Trophoblast cell (in vitro differentiated cells and primary cell): Measurements from ENCODE around the gene TRPM8.

Source experiments
- DNase-seq, 2 donors: peaks; one replicate each; pipeline ENCODE4 v3.0.0-alpha.2; 2016
- H2AFZ ChIP-seq: 2 replicates; pipeline ENCODE4 v1.6.1; 2013; ENCODE audit warnings: low read length, moderate library complexity, mild to moderate bottlenecking; ENCODE audit not compliant: insufficient read depth, poor library complexity
- H2AK5ac ChIP-seq: 2 replicates; pipeline ENCODE4 v1.6.1; 2013; ENCODE audit warnings: mild to moderate bottlenecking, low read length
- H2BK120ac ChIP-seq: 2 replicates; pipeline ENCODE4 v1.6.1; 2013; ENCODE audit warnings: low read length, mild to moderate bottlenecking, moderate library complexity; ENCODE audit not compliant: insufficient read depth, poor library complexity
- H2BK12ac ChIP-seq: 2 replicates; pipeline ENCODE4 v1.6.1; 2013; ENCODE audit warnings: mild to moderate bottlenecking, low read length, moderate library complexity
- H2BK5ac ChIP-seq: 2 replicates; pipeline ENCODE4 v1.6.1; 2013; ENCODE audit warnings: low read length, low read depth, moderate library complexity, mild to moderate bottlenecking; ENCODE audit not compliant: poor library complexity
- H3K14ac ChIP-seq: 2 replicates; pipeline ENCODE4 v1.6.1; 2013; ENCODE audit warnings: mild to moderate bottlenecking, low read length
- H3K18ac ChIP-seq: 2 replicates; pipeline ENCODE4 v1.6.1; 2013; ENCODE audit warnings: mild to moderate bottlenecking, low read length
- H3K23ac ChIP-seq: 2 replicates; pipeline ENCODE4 v1.6.1; 2013; ENCODE audit warnings: low read length
- H3K27ac ChIP-seq: 2 replicates; pipeline ENCODE4 v1.5.1; 2013; ENCODE audit warnings: low read depth, mild to moderate bottlenecking, inconsistent platforms, low read length, moderate library complexity
- H3K27me3 ChIP-seq: 2 replicates; pipeline ENCODE4 v1.6.1; 2013; ENCODE audit warnings: inconsistent platforms, mild to moderate bottlenecking, low read length, moderate library complexity; ENCODE audit not compliant: insufficient read depth
- H3K36me3 ChIP-seq, 2 experiments: 1 replicate in 1 of 2; 2 replicates in 1 of 2; pipeline ENCODE4 v1.6.1; 2013; ENCODE audit warnings: low read length in 2 of 2, mild to moderate bottlenecking in 2 of 2, moderate library complexity in 1 of 2; ENCODE audit not compliant: insufficient read depth in 2 of 2, control insufficient read depth in 1 of 2
- H3K4ac ChIP-seq: 2 replicates; pipeline ENCODE4 v1.6.1; 2013; ENCODE audit warnings: low read depth, mild to moderate bottlenecking, low read length, moderate library complexity
- H3K4me1 ChIP-seq, 2 experiments: 1 replicate in 1 of 2; 2 replicates in 1 of 2; pipeline ENCODE4 v1.6.1; 2013; ENCODE audit warnings: low read length in 2 of 2, mild to moderate bottlenecking in 2 of 2, moderate library complexity in 1 of 2; ENCODE audit not compliant: insufficient read depth in 2 of 2, control insufficient read depth in 1 of 2
- H3K4me2 ChIP-seq: 2 replicates; pipeline ENCODE4 v1.6.1; 2013; ENCODE audit warnings: inconsistent platforms, mild to moderate bottlenecking, low read length, moderate library complexity
- H3K4me3 ChIP-seq: 2 replicates; pipeline ENCODE4 v1.5.1; 2013; ENCODE audit warnings: mild to moderate bottlenecking, low read depth, low read length, inconsistent platforms
- H3K79me1 ChIP-seq: one replicate; pipeline ENCODE4 v1.6.1; 2013; ENCODE audit warnings: low read length
- H3K79me2 ChIP-seq: 2 replicates; pipeline ENCODE4 v1.6.1; 2013; ENCODE audit warnings: low read length, mild to moderate bottlenecking; ENCODE audit not compliant: control insufficient read depth, insufficient read depth, poor library complexity
- H3K9ac ChIP-seq: 2 replicates; pipeline ENCODE4 v1.6.1; 2013; ENCODE audit warnings: mild to moderate bottlenecking, low read length
- H3K9me3 ChIP-seq: 2 replicates; pipeline ENCODE4 v1.6.1; 2013; ENCODE audit warnings: low read depth, mild to moderate bottlenecking, control low read depth, inconsistent platforms, low read length; ENCODE audit not compliant: insufficient read depth
- H4K12ac ChIP-seq: 2 replicates; pipeline ENCODE4 v1.6.1; 2013; ENCODE audit warnings: low read depth, mild to moderate bottlenecking, low read length, moderate library complexity
- H4K8ac ChIP-seq: 2 replicates; pipeline ENCODE4 v1.6.1; 2013; ENCODE audit warnings: low read depth, mild to moderate bottlenecking, low read length, moderate library complexity
- H4K91ac ChIP-seq: one replicate; pipeline ENCODE4 v1.6.1; 2013; ENCODE audit warnings: low read depth, mild to moderate bottlenecking, low read length, moderate library complexity
- whole genome bisulfite sequencing: extraction: QIAGEN DNeasy Blood & Tissue Kit; methylation state at CpG from one replicate; pipeline ENCODE4 v1.1.7; 2013; ENCODE audit warnings: missing lambda C conversion rate; ENCODE audit not compliant: insufficient read length, insufficient coverage; ENCODE audit errors: extremely low coverage; 5-methylcytosine and 5-hydroxymethylcytosine counted together

Gene TRPM8

DNA sequence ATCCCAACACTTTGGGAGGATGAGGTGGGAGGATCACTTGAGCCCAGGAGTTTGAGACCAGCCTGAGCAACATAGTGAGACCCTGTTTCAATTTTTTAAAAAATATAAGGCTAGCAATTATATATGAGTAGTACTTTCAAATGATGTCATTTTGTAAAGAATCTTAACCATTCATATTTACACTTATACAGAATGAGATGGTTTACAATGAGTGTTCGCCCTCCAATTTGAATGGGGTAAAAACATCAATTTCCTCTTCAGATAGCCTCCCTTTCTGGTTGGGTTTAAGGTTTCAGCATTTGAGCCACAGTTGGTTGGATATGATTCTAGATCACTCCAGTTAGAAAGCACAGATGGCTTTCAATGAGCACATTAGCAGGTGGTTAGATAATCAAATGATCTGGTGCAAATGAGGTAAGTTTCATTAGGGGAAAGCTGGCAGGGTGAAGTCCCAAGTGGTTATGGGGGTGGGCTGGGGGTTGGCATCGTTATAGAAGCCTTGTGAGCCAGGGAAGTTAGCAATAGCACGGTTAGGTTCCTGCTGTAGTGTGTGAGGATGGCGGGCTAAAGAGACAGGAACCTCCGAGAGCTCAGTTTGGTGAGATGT lies 63.9 kb downstream of the TRPM8 start:
- Histone ChIP-seq H4K91ac (no peak overlapping the region), H4K8ac (no peak overlapping the region), H4K12ac (no peak overlapping the region), H3K79me1 (no peaks in the 10 kb centered on the region), H3K9ac (no peak overlapping the region), H2BK5ac (no peak overlapping the region), H3K18ac (no peak overlapping the region), H3K4me1 (no peaks in the 10 kb centered on the region), H2AFZ (no peak overlapping the region), H3K79me2 (no peaks in the 10 kb centered on the region), H3K27me3 (no peaks in the 10 kb centered on the region), H3K4me3 (no peak overlapping the region), H2BK120ac (no peak overlapping the region), H3K27ac (no peak overlapping the region), H3K23ac (no peak overlapping the region), H3K4me2 (no peak overlapping the region), H3K9me3 (peaks cover 1% of the 10 kb centered on the region), H2BK12ac (no peak overlapping the region), H3K4ac (no peak overlapping the region), H3K36me3 (no peaks in the 10 kb centered on the region), H2AK5ac (no peak overlapping the region), H3K14ac (no peak overlapping the region)
- no CpG with 5 or more reads among the region's 5 CpGs for whole genome bisulfite sequencing
- no peak for DNase-seq

DNA sequence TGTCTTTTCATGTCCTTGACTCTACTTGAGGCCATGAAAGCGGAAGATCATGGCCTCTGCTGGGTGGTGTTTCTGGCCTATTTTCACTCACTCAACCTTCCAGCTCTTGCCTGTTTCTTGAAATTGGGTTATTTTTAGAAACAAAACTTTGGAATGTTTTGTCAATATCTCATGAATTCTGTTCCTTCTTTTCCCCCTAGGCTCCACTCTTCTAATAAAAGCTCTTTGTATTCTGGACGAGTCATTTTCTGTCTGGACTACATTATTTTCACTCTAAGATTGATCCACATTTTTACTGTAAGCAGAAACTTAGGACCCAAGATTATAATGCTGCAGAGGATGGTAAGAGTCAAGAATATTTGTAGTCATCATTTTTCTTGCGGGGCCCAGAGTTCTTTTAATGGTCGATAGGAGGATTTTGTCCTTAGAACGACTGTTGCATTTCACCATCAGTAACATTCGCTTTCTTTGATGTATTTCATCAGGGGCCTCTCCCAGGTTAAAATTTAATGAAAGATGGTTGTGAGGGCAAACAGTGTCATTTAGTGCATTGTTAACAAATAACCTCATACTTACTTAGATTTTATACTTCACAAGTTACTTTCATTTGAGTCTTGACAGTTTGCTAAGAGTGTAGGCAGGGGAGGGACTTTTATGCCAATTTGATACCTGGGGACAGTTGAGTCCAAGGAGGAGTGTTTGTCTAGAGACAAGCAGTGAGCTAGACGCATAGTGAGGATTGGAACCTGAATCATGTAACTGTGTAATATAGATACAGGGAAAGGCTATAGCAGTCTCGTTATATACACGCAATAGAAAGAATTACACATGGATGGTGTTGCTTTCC lies 64.6 kb downstream of the TRPM8 start:
- H2AK5ac ChIP-seq: no peak overlapping the region
- H3K18ac ChIP-seq: no peak overlapping the region
- H3K4me2 ChIP-seq: no peak overlapping the region
- H2BK5ac ChIP-seq: no peak overlapping the region
- no peak overlapping the region for H3K9ac ChIP-seq
- H3K4me1 ChIP-seq: no peaks in the 10 kb centered on the region
- no peak overlapping the region for H2BK12ac ChIP-seq
- no peak overlapping the region for H3K4ac ChIP-seq
- no peak overlapping the region for H3K4me3 ChIP-seq
- H4K8ac ChIP-seq: no peak overlapping the region
- H2AFZ ChIP-seq: no peak overlapping the region
- H3K23ac ChIP-seq: no peak overlapping the region
- peaks cover 1% of the 10 kb centered on the region for H3K9me3 ChIP-seq
- no peaks in the 10 kb centered on the region for H3K36me3 ChIP-seq
- no peak for DNase-seq
- H3K27ac ChIP-seq: no peak overlapping the region
- H3K79me2 ChIP-seq: no peaks in the 10 kb centered on the region
- H3K27me3 ChIP-seq: no peaks in the 10 kb centered on the region
- no peak overlapping the region for H4K91ac ChIP-seq
- H3K14ac ChIP-seq: no peak overlapping the region
- no peaks in the 10 kb centered on the region for H3K79me1 ChIP-seq
- no peak overlapping the region for H4K12ac ChIP-seq
- no peak overlapping the region for H2BK120ac ChIP-seq
- WGBS: no CpG with 5 or more reads among the region's 9 CpGs

DNA sequence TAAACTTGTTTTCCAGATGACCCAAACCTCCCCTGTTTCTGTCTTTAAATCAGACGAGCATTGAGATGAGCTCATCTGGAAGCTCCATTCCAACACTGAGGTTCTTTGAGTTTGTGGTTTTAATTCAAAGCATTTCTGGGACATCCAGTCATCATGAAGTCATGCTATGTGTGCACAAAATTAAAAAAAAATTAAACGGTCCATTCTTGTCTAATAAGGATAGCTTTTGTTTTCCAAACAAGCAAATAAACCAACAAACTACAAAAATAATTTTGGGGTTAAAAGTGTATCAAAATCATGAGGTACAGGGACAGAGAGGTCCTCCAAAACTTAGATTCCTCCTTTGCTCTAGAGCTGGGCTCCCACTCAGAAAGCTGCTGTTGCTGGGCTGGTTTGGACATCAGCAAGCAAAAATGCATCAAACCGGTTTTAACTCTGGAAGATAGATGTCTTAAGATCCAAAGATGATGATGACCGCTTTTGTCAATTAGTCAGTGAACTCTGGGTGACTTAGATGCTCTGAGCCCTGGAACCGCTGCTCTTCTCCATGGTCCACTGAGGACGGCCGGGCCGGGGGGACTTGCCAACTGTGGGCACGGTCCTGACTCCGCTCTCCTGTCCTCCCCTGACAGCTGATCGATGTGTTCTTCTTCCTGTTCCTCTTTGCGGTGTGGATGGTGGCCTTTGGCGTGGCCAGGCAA lies 65.4 kb downstream of the TRPM8 start:
- no peak overlapping the region for H2BK120ac ChIP-seq
- no peak overlapping the region for H3K4me2 ChIP-seq
- no peak overlapping the region for H4K91ac ChIP-seq
- no peaks in the 10 kb centered on the region for H3K79me2 ChIP-seq
- H2BK12ac ChIP-seq: no peak overlapping the region
- H3K9me3 ChIP-seq: peaks cover 1% of the 10 kb centered on the region
- no peak overlapping the region for H3K27ac ChIP-seq
- no peak overlapping the region for H2AK5ac ChIP-seq
- H4K12ac ChIP-seq: no peak overlapping the region
- H4K8ac ChIP-seq: no peak overlapping the region
- no peaks in the 10 kb centered on the region for H3K36me3 ChIP-seq
- no peak overlapping the region for H3K4me3 ChIP-seq
- H3K23ac ChIP-seq: no peak overlapping the region
- peak; percentile 13 to 29 for DNase-seq
- no peaks in the 10 kb centered on the region for H3K4me1 ChIP-seq
- no peaks in the 10 kb centered on the region for H3K27me3 ChIP-seq
- no peak overlapping the region for H2AFZ ChIP-seq
- H3K4ac ChIP-seq: no peak overlapping the region
- no peaks in the 10 kb centered on the region for H3K79me1 ChIP-seq
- no peak overlapping the region for H3K14ac ChIP-seq
- H3K9ac ChIP-seq: no peak overlapping the region
- no peak overlapping the region for H2BK5ac ChIP-seq
- H3K18ac ChIP-seq: no peak overlapping the region
- no CpG with 5 or more reads among the region's 13 CpGs for WGBS

- Histone ChIP-seq H3K79me2 (no peaks in the 10 kb centered on the region), H4K12ac (no peak overlapping the region), H3K14ac (no peak overlapping the region), H3K9ac (peak overlapping the region; percentile 30), H3K4me3 (no peak overlapping the region), H2BK12ac (no peak overlapping the region), H3K36me3 (no peaks in the 10 kb centered on the region), H2BK120ac (no peak overlapping the region), H2BK5ac (no peak overlapping the region), H3K18ac (no peak overlapping the region), H3K27me3 (no peaks in the 10 kb centered on the region), H3K4ac (no peak overlapping the region), H3K27ac (no peak overlapping the region), H3K4me2 (no peak overlapping the region), H4K8ac (no peak overlapping the region), H3K9me3 (peaks cover 1% of the 10 kb centered on the region), H4K91ac (no peak overlapping the region), H2AFZ (no peak overlapping the region), H2AK5ac (no peak overlapping the region), H3K79me1 (no peaks in the 10 kb centered on the region), H3K4me1 (no peaks in the 10 kb centered on the region), H3K23ac (no peak overlapping the region)
- no peak for DNase-seq
- WGBS: no CpG with 5 or more reads among the region's 6 CpGs
Observed at GRCh38 chr2:233983445-233983844, 66.3 kb downstream of the TRPM8 start.
